HEK293 (cell line): ENCODE measurements around the gene NR3C2.

Source experiments
- CTCF ChIA-PET: fragments of 350-600 bp; formaldehyde crosslinking; extraction: SDS; loops from one replicate; lab custom pipeline; 2021; ENCODE audit warnings: antibody characterized with exemption; lab: Yijun Ruan, JAX
- POLR2A ChIA-PET: fragments of 300-600 bp; formaldehyde crosslinking; extraction: SDS; loops from one replicate; lab custom pipeline; 2020; ENCODE audit warnings: antibody characterized with exemption, inconsistent platforms; lab: Yijun Ruan, JAX
- H3K27ac ChIP-seq: fragments of 200-500 bp; sonication (Bioruptor generic); 2 replicates; pipeline ENCODE4 v1.5.1; 2014; ENCODE audit warnings: low read depth, low read length, control low read depth, inconsistent platforms; ENCODE audit errors: extremely low read depth
- H3K36me3 ChIP-seq, 2 experiments: fragments of 200-500 bp in 1 of 2; sonication (Bioruptor generic) in 1 of 2; 1 replicate in 1 of 2; 2 replicates in 1 of 2; pipeline ENCODE4 v1.5.1; 2014 to 2017; ENCODE audit warnings: inconsistent platforms in 2 of 2, low read length in 2 of 2; ENCODE audit not compliant: control insufficient read depth in 2 of 2, insufficient read depth in 1 of 2
- H3K4me1 ChIP-seq: fragments of 200-500 bp; sonication (Bioruptor generic); 2 replicates; pipeline ENCODE4 v1.5.1; 2014; ENCODE audit warnings: mild to moderate bottlenecking, low read length, inconsistent platforms; ENCODE audit not compliant: control insufficient read depth, insufficient read depth
- H3K4me3 ChIP-seq: 2 replicates; pipeline ENCODE4 v1.5.1; 2011; ENCODE audit warnings: low read depth, mild to moderate bottlenecking, control low read depth, low read length, moderate library complexity
- H3K9me3 ChIP-seq: fragments of 200-500 bp; sonication (Bioruptor generic); 2 replicates; pipeline ENCODE4 v1.5.1; 2014; ENCODE audit warnings: low read depth, low read length, inconsistent platforms; ENCODE audit not compliant: control insufficient read depth, insufficient read depth
- BCL11A ChIP-seq: fragments of 450-650 bp; formaldehyde crosslinking; IDR thresholded peaks from 2 replicates; pipeline ENCODE4 v1.5.1; 2016; ENCODE audit warnings: low read depth, missing biosample characterization, missing genetic modification characterization
- PRDM2 ChIP-seq: fragments of 450-650 bp; formaldehyde crosslinking; IDR thresholded peaks from 2 replicates; pipeline ENCODE4 v1.5.1; 2016; ENCODE audit warnings: missing biosample characterization, missing genetic modification characterization, borderline replicate concordance
- ZNF18 ChIP-seq: fragments of 450-650 bp; formaldehyde crosslinking; IDR thresholded peaks from 2 replicates; pipeline ENCODE4 v1.5.1; 2016; ENCODE audit warnings: missing biosample characterization, missing genetic modification characterization
- ZNF354C ChIP-seq: fragments of 450-650 bp; formaldehyde crosslinking; IDR thresholded peaks from 2 replicates; pipeline ENCODE4 v1.5.1; 2016; ENCODE audit warnings: missing biosample characterization, missing genetic modification characterization, low read depth, borderline replicate concordance
- ZNF501 ChIP-seq: fragments of 450-650 bp; formaldehyde crosslinking; IDR thresholded peaks from 2 replicates; pipeline ENCODE4 v1.5.1; 2016; ENCODE audit warnings: missing biosample characterization, missing genetic modification characterization
- ZNF518A ChIP-seq: fragments of 450-650 bp; formaldehyde crosslinking; conservative IDR thresholded peaks from 2 replicates; pipeline ENCODE4 v1.5.1; 2016; ENCODE audit warnings: low read depth, missing biosample characterization, missing genetic modification characterization
- ZNF555 ChIP-seq: fragments of 450-650 bp; formaldehyde crosslinking; conservative IDR thresholded peaks from 2 replicates; pipeline ENCODE4 v1.5.1; 2017; ENCODE audit warnings: missing biosample characterization, mild to moderate bottlenecking, missing genetic modification characterization, inconsistent platforms
- ZNF654 ChIP-seq: fragments of 450-650 bp; formaldehyde crosslinking; IDR thresholded peaks from 2 replicates; pipeline ENCODE4 v1.5.1; 2016; ENCODE audit warnings: low read depth, missing biosample characterization, missing genetic modification characterization
- ZNF660 ChIP-seq: fragments of 450-650 bp; IDR thresholded peaks from 2 replicates; pipeline ENCODE4 v1.5.1; 2018; ENCODE audit warnings: missing biosample characterization, mild to moderate bottlenecking, missing genetic modification characterization
- ZNF768 ChIP-seq: fragments of 450-650 bp; formaldehyde crosslinking; IDR thresholded peaks from 2 replicates; pipeline ENCODE4 v1.5.1; 2018; ENCODE audit warnings: missing biosample characterization, mild to moderate bottlenecking, missing genetic modification characterization
- ZSCAN5A ChIP-seq: fragments of 450-650 bp; formaldehyde crosslinking; IDR thresholded peaks from 2 replicates; pipeline ENCODE4 v1.5.1; 2016; ENCODE audit warnings: missing biosample characterization, missing genetic modification characterization

NR3C2 gene

GRCh38 chr4:148097801-148098200 lies 344.4 kb downstream of the NR3C2 start:
- CTCF ChIA-PET: no interaction called here
- H3K9me3 ChIP-seq: no peaks in the 10 kb centered on the region
- no peak overlapping the region for H3K4me3 ChIP-seq
- no peaks in the 10 kb centered on the region for H3K36me3 ChIP-seq
- TF ChIP-seq ZNF555 (tag by site-specific recombination) (no peak), ZNF518A (tag by site-specific recombination) (no peak)
- no peaks in the 10 kb centered on the region for H3K4me1 ChIP-seq
- POLR2A ChIA-PET: interaction anchor here (0.6 kb wide), 2 partner anchors 69 to 155 kb away, joined by 3 to 4 read pairs; no protein-coding TSS in a partner anchor
- no peak overlapping the region for H3K27ac ChIP-seq

- CTCF ChIA-PET: interaction anchor here (1.0 kb wide), 1 partner anchor 80 kb away, joined by 7 read pairs; no protein-coding TSS in a partner anchor
- no peaks in the 10 kb centered on the region for H3K9me3 ChIP-seq
- POLR2A ChIA-PET: no interaction called here
- no peaks in the 10 kb centered on the region for H3K36me3 ChIP-seq
- no peak overlapping the region for H3K27ac ChIP-seq
- no peak for TF ChIP-seq ZNF354C (tag by site-specific recombination)
- TF ChIP-seq ZNF501 (tag by site-specific recombination): no peak
- no peak for TF ChIP-seq BCL11A
- no peak for TF ChIP-seq ZNF660
- TF ChIP-seq ZNF18: no peak
- TF ChIP-seq ZNF768 (tag by site-specific recombination): no peak
- no peak for TF ChIP-seq PRDM2
- TF ChIP-seq ZNF654 (tag by site-specific recombination): no peak
- no peak for TF ChIP-seq ZSCAN5A (tag by site-specific recombination)
- TF ChIP-seq, all 188 proteins: peak for 0
- no peaks in the 10 kb centered on the region for H3K4me1 ChIP-seq
- H3K4me3 ChIP-seq: no peak overlapping the region
Observed at GRCh38 chr4:148095346-148095923, 346.8 kb downstream of the NR3C2 start.
